SK-MEL-5 (cell line): ENCODE results near the gene ALKBH8. TPM values are rescaled to one million over a fixed set of nuclear protein-coding genes. Genes with fewer than 3 reads are reported as not detected.
"Not testable (repeated sequence)": the region's sequence is repeated elsewhere in the genome, so short reads cannot be mapped to it uniquely, and the experiment has no call there.

Source experiments
- DNase-seq: peaks from one replicate; pipeline ENCODE4 v3.0.0-alpha.2; 2016; ENCODE audit warnings: low read depth, low spot score
- in situ Hi-C: cut with HindIII; loops from 2 replicates; pipeline ENCODE4 v1.10.0; 2016; ENCODE audit warnings: low sequenced_read_pairs, high pct_unique_total_duplicates, low pct_unique_long_range_greater_than_20kb
- total RNA-seq: library from RNA; depleted of rRNA; stranded (reverse); fragments of >200 nt; shearing (Covaris generic); gene quantifications from 2 replicates; pipeline ENCODE4 v1.2.3, GENCODE V29; 2014

ALKBH8 gene
- total RNA-seq, 1 experiment from 2014 or later: 5.9 TPM

- in situ Hi-C loops: no loop called here
- peak; percentile 39 for DNase-seq
These were observed 20.4 kb downstream of the ALKBH8 start for GRCh38 chr11:107545101-107545514.

GRCh38 chr11:107538821-107539220, 26.7 kb downstream of the ALKBH8 start:
- in situ Hi-C loops: no loop called here

DNA sequence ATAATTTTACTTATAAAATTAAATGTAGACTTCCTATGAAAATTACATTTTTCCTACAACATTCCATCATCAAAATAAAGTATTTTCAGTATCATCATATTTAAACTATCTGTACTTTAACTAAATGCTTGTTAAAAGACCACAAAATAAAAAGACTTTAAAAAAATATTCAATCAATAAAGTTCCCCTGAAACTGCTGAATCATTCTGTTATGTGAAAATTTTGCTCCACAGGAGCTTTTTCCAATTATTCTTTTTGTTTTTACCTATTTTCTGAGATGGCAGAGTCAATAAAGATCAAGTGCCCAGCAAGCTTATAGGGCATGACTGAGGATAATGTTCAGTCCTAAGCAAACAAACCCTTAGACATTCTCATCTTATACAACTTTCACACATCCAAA, 27.3 kb downstream of the ALKBH8 start:
- in situ Hi-C loops: no loop called here
- no peak for DNase-seq

More at GRCh38 chr11:107538821-107539220, 26.7 kb downstream of the ALKBH8 start:
- no peak for DNase-seq

- DNase-seq, in situ Hi-C loops: not testable (repeated sequence)
These were observed 28.4 kb downstream of the ALKBH8 start for GRCh38 chr11:107537155-107537554.

GRCh38 chr11:107526197-107526596, 39.3 kb downstream of the ALKBH8 start:
- DNase-seq: no peak
- in situ Hi-C loops: no loop called here

DNA sequence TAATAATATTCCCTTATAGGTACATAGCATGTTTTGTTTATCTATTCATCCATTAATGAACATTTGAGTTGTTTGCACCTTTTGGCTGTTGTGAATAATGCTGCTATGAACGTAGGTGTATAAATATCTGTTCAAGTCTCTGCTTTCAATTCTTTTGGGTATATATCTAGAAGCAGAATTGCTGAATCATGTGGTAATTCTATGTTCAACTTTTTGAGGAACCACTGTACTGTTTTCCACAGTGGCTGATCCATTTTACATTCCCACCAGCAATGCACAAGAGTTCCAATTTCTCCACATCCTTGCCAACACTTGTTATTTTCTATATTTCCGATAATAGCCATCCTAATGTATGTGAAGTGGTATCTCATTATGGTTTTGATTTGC, 56.7 kb downstream of the ALKBH8 start:
- no peak for DNase-seq
- in situ Hi-C loops: no loop called here

- DNase-seq: no peak
- in situ Hi-C loops: no loop called here
These were observed 57.2 kb downstream of the ALKBH8 start for GRCh38 chr11:107508201-107508857.

DNA sequence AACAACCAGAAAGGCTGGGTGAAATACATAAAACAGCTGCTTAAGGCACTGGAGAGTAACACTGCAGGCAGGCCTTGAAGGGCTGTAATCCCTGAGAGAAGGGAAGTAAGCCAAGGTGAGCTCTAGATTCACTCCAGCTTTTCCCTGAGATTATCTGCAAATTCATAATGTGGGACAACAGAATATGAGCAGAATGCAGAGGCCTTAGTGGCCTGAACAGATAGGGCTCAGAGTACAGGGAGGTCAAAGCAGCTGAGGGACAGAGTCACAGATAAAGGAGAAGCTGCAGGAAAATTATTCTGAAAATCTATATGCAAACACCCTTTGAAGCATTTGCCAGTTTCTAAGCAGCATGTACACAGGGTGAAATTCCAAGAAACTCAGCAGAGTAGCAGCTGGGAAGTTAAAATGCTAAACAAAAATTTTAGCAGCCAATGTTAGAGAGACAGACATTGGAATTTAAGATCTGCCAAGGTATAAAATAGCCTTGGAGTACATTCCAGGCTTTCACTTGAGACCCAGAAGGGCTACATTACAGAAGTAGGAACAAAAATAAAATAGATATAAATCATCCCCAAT, 59.8 kb downstream of the ALKBH8 start:
- in situ Hi-C loops: no loop called here
- DNase-seq: no peak

- no peak for DNase-seq
- in situ Hi-C loops: no loop called here
These were observed 60.6 kb downstream of the ALKBH8 start for GRCh38 chr11:107504981-107505380.

- no peak for DNase-seq
- in situ Hi-C loops: no loop called here
These were observed 63.8 kb downstream of the ALKBH8 start for GRCh38 chr11:107501713-107502112.

DNA sequence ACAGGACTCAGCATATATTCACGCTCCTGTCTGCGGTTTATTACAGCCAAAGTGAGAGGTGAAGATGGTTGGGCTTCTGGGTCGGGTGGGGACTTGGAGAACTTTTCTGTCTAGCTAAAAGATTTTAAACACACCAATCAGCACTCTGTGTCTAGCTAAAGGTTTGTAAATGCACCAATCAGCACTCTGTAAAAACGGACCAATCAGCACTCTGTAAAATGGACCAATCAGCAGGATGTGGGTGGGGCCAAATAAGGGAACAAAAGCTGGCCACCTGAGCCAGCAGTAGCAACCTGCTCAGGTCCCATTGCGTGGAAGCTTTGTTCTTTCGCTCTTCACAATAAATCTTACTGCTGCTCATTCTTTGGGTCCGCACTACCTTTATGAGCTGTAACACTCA, 68.2 kb downstream of the ALKBH8 start:
- DNase-seq, in situ Hi-C loops: not testable (repeated sequence)

DNA sequence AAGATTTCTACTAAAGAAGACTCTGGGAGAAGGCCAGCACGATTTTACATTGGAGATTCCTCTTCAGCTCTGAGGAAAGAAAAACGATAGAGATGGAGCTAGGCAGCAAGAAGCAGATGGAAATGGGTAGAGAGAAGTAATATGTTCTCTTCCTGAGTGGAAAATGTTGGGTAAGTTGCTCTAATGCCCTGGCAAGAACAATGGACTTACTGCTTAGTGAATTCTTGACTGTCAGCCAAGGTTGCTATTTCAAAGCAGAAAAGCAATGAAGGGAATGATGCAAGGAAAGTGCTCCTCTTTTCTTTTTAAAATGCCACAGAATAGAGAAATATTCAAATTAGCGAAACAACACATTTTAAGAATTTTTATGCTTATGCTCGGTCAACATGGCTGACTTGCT, 69.5 kb downstream of the ALKBH8 start:
- DNase-seq: no peak
- in situ Hi-C loops: no loop called here

DNA sequence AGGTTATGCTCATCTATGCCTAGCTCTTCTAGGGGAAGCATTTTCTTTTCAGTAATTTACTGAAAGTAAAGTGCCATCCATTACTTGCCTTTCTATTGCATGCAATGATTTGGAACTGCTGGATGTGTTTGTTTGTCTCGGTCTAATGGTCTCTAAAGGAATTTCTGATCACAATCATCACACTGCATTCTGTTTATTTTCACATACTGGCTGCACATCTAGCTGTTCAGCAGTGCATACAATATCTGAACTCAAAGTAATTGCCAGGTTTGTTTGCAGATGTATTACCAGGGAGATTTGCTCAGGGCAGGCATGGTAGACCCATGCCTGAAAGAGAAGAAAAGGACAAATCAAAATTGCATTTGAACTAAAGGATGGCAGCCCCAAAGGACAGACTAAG, 71.5 kb downstream of the ALKBH8 start:
- in situ Hi-C loops: no loop called here
- DNase-seq: no peak

DNA sequence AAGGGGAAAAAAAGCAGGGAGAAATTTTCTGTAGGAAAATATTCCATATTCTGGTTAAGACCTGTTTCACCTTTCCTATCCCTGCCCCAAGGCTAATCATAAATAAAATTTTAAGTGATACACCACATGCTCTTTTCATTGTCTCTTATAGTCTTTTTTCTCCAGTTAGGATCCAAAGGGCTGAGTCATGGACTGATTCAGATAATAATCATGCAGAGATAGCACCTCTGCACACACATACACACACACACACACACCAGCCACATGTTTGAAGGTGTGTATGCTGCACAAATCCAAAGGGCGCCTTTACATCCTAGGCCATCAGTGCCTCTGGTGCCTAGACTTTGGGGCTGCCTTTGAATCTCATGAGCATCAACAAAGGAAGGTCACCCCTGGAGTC, 72.4 kb downstream of the ALKBH8 start:
- DNase-seq: no peak
- in situ Hi-C loops: no loop called here

- DNase-seq: no peak
- in situ Hi-C loops: no loop called here
These were observed 74.7 kb downstream of the ALKBH8 start for GRCh38 chr11:107490836-107491235.

DNA sequence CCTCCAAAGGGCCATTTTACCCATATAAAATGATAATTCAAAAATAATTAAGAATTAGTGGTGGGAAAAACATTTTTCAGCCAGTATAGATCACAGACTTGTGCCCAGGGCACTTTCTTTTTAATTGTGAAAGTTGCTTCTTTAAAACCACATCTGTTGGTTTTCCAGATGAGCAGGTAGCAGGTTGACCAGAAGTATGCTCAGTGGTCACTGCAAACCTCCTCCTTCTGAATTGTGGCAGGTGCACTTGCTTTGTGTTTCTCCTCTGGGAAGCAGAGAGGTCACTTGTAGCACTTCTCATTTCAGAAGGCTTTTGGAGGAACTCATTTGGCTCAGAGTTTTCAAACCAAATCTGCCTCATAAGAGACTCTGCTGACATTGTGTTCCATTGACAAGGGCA, 83.3 kb downstream of the ALKBH8 start:
- no peak for DNase-seq
- in situ Hi-C loops: no loop called here

- in situ Hi-C loops: no loop called here
- no peak for DNase-seq
These were observed 86.6 kb downstream of the ALKBH8 start for GRCh38 chr11:107478922-107479321.

GRCh38 chr11:107477820-107478219, 87.7 kb downstream of the ALKBH8 start:
- in situ Hi-C loops: no loop called here

GRCh38 chr11:107473792-107474191, 91.7 kb downstream of the ALKBH8 start:
- in situ Hi-C loops: no loop called here
- DNase-seq: no peak

More at GRCh38 chr11:107477820-107478219, 87.7 kb downstream of the ALKBH8 start:
- DNase-seq: no peak
